NCI-H524 (cell line): ENCODE measurements around the gene SULT1A3.
"Not testable (repeated sequence)": the region's sequence is repeated elsewhere in the genome, so short reads cannot be mapped to it uniquely, and the experiment has no call there.

ENCODE experiments used
- DNase-seq, 2 experiments: peaks; one replicate each; lab custom pipeline; 2025; lab: John Stamatoyannopoulos, UW

SULT1A3 gene

DNA sequence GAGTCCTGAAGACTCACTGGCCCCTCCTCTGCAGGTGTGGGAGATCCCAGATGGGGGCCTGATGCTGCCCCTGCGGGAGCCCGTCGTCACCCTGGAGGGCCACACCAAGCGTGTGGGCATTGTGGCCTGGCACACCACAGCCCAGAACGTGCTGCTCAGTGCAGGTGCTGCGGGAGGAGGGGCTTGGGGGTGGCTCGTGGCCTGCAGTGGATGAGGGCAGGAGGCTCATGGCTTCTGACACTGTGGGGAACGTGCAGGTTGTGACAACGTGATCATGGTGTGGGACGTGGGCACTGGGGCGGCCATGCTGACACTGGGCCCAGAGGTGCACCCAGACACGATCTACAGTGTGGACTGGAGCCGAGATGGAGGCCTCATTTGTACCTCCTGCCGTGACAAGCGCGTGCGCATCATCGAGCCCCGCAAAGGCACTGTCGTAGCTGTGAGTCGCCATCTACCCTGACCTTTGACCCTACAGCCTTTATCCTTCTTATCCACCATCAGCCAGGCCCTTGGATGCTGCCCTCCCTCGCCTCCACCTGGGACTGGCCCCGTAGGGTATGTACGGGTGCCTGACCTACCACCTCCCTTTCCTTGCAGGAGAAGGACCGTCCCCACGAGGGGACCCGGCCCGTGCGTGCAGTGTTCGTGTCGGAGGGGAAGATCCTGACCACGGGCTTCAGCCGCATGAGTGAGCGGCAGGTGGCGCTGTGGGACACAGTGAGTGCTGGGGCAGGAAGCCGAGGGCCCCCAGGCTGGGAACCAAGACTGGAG lies 12.1 kb upstream of the SULT1A3 start:
- no peak for DNase-seq

DNA sequence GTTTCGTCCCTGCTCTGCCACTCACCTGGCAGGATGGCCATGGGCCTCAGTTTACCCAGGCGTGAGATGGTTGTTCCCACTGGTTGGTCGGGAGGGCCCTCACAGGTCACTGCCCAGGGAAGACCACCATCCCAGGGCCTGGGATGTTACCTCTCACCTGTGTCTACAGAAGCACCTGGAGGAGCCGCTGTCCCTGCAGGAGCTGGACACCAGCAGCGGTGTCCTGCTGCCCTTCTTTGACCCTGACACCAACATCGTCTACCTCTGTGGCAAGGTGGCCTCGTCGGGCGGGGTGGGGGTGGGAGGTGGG lies 11.5 kb upstream of the SULT1A3 start:
- DNase-seq: no peak

DNA sequence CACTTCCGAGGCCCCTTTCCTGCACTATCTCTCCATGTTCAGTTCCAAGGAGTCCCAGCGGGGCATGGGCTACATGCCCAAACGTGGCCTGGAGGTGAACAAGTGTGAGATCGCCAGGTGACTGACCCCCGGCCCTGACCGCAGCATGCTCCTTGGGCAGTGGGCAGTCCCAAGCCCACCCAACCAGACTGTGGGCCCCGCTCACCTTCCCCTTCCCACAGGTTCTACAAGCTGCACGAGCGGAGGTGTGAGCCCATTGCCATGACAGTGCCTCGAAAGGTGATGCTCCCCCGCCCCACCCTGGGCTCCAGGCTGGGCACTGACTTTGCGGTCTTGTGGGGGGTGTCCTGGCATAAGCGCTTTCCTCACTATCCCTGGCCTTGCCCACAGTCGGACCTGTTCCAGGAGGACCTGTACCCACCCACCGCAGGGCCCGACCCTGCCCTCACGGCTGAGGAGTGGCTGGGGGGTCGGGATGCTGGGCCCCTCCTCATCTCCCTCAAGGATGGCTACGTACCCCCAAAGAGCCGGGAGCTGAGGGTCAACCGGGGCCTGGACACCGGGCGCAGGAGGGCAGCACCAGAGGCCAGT lies 11.0 kb upstream of the SULT1A3 start:
- DNase-seq: no peak

GRCh38 chr16:30191158-30191557 lies 7.9 kb upstream of the SULT1A3 start:
- not testable (repeated sequence) for DNase-seq

- not testable (repeated sequence) for DNase-seq
Observed at GRCh38 chr16:30193098-30193497, 6.0 kb upstream of the SULT1A3 start.

DNA sequence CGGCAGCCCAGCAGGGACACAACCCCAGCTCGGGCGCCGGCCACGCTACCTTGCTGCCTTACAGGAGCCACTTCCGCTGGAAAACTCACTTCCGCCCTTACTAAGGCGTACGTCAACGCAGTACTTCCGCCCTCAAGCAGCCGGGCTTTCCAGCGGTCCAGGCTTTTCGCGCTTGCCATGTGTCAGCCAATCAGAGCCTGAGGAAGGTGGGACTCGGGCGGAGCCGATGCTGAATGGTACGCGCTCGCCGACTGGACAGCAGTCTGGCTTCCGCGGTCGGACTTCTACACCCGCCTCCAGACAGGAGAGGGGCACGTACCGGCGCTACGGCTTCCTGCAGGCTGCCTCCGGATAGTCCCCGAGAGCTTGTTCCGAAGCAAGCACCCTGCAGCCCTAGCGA lies 5.4 kb upstream of the SULT1A3 start, which contains the start of the genes BOLA2B and SLX1A:
Gene BOLA2B, minus strand, starts transcription at position 52 of the 400 bp plus-strand sequence. CDS start 71 bp downstream, outside the sequence.
Gene SLX1A, plus strand, starts transcription at position 261 of the 400 bp plus-strand sequence. CDS start 210 bp downstream, outside the sequence.
- DNase-seq: not testable (repeated sequence)

- not testable (repeated sequence) for DNase-seq
Observed at GRCh38 chr16:30194172-30194925, 4.7 kb upstream of the SULT1A3 start.

GRCh38 chr16:30197001-30197400 lies 2.1 kb upstream of the SULT1A3 start:
- not testable (repeated sequence) for DNase-seq

DNA sequence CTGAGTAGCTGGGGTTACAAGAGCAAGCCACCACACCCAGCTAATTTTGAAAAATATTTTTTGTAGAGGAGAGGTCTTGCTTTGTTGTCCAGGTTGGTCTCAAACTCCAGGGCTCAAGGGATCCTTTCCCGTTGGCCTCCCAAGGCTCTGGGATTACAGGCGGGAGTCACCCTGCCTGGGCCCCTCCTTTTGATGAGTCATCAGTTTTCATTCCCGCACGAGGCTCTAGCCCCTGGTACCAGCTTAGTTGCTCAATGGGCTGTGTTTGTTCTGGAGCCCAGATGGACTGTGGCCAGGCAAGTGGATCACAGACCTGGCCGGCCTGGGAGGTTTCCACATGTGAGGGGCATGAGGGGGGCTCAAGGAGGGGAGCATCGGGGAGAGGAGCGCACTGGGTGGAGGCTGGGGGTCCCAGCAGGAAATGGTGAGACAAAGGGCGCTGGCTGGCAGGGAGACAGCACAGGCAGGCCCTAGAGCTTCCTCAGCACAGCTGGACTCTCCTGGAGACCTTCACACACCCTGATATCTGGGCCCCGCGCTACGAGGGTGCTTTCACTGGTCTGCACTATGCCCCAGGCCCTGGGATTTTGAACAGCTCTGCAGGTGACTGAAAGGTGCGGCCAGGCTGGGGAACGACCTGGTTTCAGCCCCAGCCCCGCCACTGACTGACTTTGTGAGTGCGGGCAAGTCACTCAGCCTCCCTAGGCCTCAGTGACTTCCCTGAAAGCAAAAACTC lies 721 bp downstream of the SULT1A3 start:
- not testable (repeated sequence) for DNase-seq

DNA sequence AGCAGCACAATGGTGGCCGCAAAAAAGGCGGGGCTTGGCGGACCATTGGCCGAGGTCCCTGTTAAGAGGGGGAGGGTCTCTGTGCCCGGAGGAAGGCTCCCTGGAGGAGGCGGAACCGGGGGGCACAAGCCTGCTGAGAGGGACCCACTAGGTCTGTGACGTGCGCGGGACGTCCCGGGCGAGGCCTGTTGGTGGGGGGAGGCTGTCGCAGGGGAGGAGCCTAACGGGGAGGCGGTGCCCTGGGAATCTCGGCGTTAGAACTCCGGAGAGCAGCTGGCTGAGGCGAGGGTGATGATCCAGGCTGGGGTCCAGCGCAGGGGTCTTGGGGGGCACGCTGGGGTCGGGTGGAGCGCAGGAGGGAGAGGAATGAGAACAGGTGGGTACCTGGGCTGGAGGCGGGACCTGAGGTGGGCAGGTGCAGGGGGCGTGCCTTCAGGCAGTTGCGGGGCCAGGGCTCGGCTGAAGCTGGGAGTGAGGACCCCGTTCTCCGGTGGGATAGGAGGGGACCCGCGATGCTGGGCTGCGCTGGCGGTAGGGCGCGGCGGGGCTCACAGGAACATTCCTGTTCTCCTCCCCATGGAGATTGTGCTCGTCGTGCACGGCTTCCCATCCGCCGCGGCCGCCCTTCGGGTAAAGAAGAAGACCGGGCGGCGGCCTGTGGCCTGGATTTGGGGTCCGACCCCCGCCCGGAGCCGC lies 6.6 kb downstream of the SULT1A3 start:
- not testable (repeated sequence) for DNase-seq

DNA sequence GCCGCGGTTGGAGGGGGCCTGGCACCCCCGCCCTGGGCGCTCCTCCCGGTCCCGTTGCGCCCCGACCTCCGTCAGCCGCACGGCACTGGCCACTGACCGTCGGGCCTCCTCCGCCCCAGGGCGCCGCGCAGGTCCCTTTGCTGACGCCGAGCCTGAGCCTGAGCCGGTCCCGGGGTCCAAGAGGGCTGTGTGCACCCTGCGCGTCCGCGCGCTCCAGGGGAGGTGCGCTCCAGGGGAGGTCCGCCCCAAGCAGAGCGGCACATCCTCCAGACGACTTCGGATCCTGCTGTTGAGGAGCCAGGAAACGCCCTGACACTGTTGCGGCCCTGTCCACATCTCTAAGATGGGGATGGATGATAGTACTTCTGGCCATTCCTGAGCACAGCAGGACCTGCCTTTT lies 7.2 kb downstream of the SULT1A3 start:
- DNase-seq: not testable (repeated sequence)

DNA sequence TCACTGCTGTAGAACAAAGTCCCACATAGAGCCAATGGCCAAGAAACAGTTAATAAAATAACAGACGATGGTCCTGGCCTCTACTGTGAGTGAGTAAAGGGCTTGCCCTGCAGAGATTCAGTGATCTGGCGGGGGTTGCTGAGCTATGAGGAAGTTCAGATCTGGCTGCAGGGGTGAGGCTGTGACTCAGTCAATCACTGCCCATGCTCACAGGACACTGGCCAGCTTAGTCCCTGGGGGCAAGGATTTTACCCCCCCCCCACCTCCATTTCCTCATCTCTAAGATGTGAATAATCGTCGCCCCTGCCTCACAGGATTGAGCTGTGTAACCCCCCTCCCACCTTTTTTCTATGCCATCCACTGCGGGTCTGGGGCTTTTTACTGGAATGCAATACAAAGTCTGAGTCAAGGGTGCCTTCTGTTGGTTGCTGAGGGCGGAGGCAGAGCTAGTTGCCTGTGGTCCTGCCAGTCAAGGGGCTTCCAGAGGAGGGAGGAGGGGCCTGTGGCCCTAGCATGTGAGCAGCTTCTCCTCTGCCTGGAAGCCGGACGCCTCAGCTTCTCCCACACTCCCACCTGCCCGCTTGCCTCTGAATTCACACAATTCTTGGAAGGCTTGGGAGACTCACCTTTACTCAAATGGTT lies 8.1 kb downstream of the SULT1A3 start:
- DNase-seq: not testable (repeated sequence)

DNA sequence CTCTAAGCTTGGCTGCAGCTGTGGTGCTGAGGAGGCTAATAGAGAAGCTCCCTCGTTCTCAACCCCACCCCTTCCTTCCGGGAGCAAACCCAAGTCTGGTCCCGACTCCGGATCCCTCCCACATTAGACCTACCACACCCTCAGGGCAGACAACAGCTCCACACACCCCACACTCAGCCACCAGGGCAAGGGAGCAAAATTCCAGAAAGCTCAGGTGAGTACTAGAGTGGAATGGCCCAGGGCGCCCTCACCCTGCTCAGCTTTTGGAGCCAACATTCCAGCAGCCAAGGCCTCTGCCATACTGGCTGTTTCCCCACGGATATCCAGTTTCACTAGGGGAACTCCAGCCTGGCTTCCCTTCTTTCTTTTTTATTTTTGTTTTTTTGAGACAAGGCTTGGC lies 10.0 kb downstream of the SULT1A3 start:
- not testable (repeated sequence) for DNase-seq

DNA sequence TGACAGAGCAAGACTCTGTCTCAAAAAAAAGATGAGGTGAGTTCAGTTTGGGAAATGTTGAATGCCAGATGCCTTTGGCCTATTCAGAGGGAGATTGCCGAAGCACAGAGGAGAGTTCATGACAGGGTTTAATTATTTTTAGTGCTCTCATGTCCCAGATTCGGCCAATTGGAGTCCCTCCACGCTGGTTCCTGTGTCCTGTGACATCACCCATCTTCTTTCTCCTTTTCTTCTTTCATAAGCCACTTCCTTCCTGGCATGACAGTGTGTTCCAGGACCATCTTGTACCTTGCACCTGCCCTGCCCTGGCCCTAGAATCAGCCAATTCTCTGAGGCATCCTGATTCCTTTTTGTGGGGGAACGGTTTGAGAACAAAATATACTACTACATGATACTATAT lies 12.4 kb downstream of the SULT1A3 start:
- not testable (repeated sequence) for DNase-seq

GRCh38 chr16:30217082-30217481 lies 18.0 kb downstream of the SULT1A3 start:
- DNase-seq: not testable (repeated sequence)

- not testable (repeated sequence) for DNase-seq
Observed at GRCh38 chr16:30248379-30248778, 49.3 kb downstream of the SULT1A3 start, which contains the start of gene NPIPB13. TSS of gene NPIPB13 (minus strand) at chr16:30248479. CDS start at chr16:30245573, 2,906 bp downstream.
